SK-N-SH (cell line): ENCODE measurements around the gene CAP2. TPM values are rescaled to one million over a fixed set of nuclear protein-coding genes. Genes with fewer than 3 reads are reported as not detected.
"Not testable (repeated sequence)": the region's sequence is repeated elsewhere in the genome, so short reads cannot be mapped to it uniquely, and the experiment has no call there.

Source experiments
- CTCF ChIA-PET: fragments of 300-600, 350-600 bp; formaldehyde crosslinking; extraction: SDS; loops from one replicate; lab custom pipeline; 2021; lab: Yijun Ruan, JAX
- POLR2A ChIA-PET: fragments of 350-600 bp; sonication (Branson Sonifier 250); formaldehyde crosslinking; extraction: SDS; loops from one replicate; lab custom pipeline; 2020; ENCODE audit warnings: antibody characterized with exemption, inconsistent platforms; lab: Yijun Ruan, JAX
- DNase-seq: peaks from one replicate; pipeline ENCODE4 v3.0.0; 2012
- H2AFZ ChIP-seq: fragments of 200-600 bp; sonication (generic); 2 replicates; pipeline ENCODE4 v1.8.1; 2016; ENCODE audit warnings: antibody characterized with exemption, mild to moderate bottlenecking, low read depth
- H3F3A ChIP-seq: fragments of 200-600 bp; sonication (generic); replicated peaks from 2 replicates; pipeline ENCODE3; 2016; ENCODE audit warnings: antibody characterized with exemption, mild to moderate bottlenecking; ENCODE audit not compliant: insufficient read depth
- H3K27ac ChIP-seq, 2 experiments: fragments of 200-500 bp in 1 of 2; fragments of 200-600 bp in 1 of 2; sonication (Bioruptor generic) in 1 of 2; sonication (generic), shearing (Covaris generic) in 1 of 2; 2 replicates each; pipeline versions ENCODE4 v1.5.1 to v1.6.1; 2014 to 2016; ENCODE audit warnings: low read depth in 2 of 2, inconsistent platforms in 1 of 2, low read length in 1 of 2, mild to moderate bottlenecking in 1 of 2, mixed read lengths in 1 of 2
- H3K27me3 ChIP-seq: fragments of 200-600 bp; sonication (generic), shearing (Covaris generic); 2 replicates; pipeline ENCODE4 v1.6.1; 2016; ENCODE audit warnings: mixed run types; ENCODE audit not compliant: insufficient read depth
- H3K36me3 ChIP-seq, 2 experiments: fragments of 200-500 bp in 1 of 2; fragments of 200-600 bp in 1 of 2; sonication (Bioruptor generic) in 1 of 2; sonication (generic) in 1 of 2; replicated peaks in 1 of 2; 2 replicates each; pipeline versions ENCODE3 to v1.5.1; 2014 to 2016; ENCODE audit warnings: low read length in 1 of 2, mild to moderate bottlenecking in 1 of 2; ENCODE audit not compliant: insufficient read depth in 2 of 2, control insufficient read depth in 1 of 2
- H3K4me1 ChIP-seq, 2 experiments: fragments of 200-500 bp in 1 of 2; fragments of 200-600 bp in 1 of 2; sonication (Bioruptor generic) in 1 of 2; sonication (generic), shearing (Covaris generic) in 1 of 2; 2 replicates each; pipeline versions ENCODE4 v1.5.1 to v1.6.1; 2014 to 2016; ENCODE audit warnings: low read depth in 1 of 2, low read length in 1 of 2, mixed run types in 1 of 2; ENCODE audit not compliant: insufficient read depth in 2 of 2, control insufficient read depth in 1 of 2
- H3K4me2 ChIP-seq: fragments of 200-600 bp; sonication (generic), shearing (Covaris generic); 2 replicates; pipeline ENCODE4 v1.6.1; 2017; ENCODE audit warnings: mixed run types
- H3K4me3 ChIP-seq, 2 experiments: fragments of 200-500 bp in 1 of 2; fragments of 200-600 bp in 1 of 2; sonication (Bioruptor generic) in 1 of 2; sonication (generic), shearing (Covaris generic) in 1 of 2; 2 replicates each; pipeline versions ENCODE4 v1.5.1 to v1.8.1; 2014 to 2016; ENCODE audit warnings: low read depth in 2 of 2, inconsistent platforms in 1 of 2, low read length in 1 of 2, mild to moderate bottlenecking in 1 of 2, mixed read lengths in 1 of 2, moderate library complexity in 1 of 2
- H3K79me2 ChIP-seq: fragments of 200-600 bp; sonication (generic); 2 replicates; pipeline ENCODE4 v1.8.1; 2017; ENCODE audit warnings: mild to moderate bottlenecking; ENCODE audit not compliant: insufficient read depth
- H3K9ac ChIP-seq: fragments of 200-600 bp; sonication (generic); 2 replicates; pipeline ENCODE4 v1.6.1; 2017; ENCODE audit warnings: mixed run types
- H3K9me2 ChIP-seq: fragments of 200-600 bp; sonication (generic); 2 replicates; pipeline ENCODE4 v1.6.1; 2017; ENCODE audit warnings: mixed run types
- H3K9me3 ChIP-seq: fragments of 200-600 bp; sonication (generic); 2 replicates; pipeline ENCODE4 v1.6.1; 2017; ENCODE audit warnings: mixed run types, mild to moderate bottlenecking, moderate library complexity
- H4K20me1 ChIP-seq: fragments of 200-600 bp; sonication (generic); 2 replicates; pipeline ENCODE4 v1.6.1; 2017; ENCODE audit warnings: mild to moderate bottlenecking, mixed run types; ENCODE audit not compliant: insufficient read depth
- CHD2 ChIP-seq: fragments of 150-350 bp; IDR thresholded peaks from 2 replicates; pipeline ENCODE4 v1.6.1; 2018; ENCODE audit warnings: low read length; ENCODE audit not compliant: partially characterized antibody
- ELF1 ChIP-seq: IDR thresholded peaks from 2 replicates; pipeline ENCODE4 v1.4.0; 2012
- EP300 ChIP-seq, 2 experiments: IDR thresholded peaks; 2 replicates each; pipeline versions ENCODE4 v1.4.0 to v1.6.1; 2012; ENCODE audit warnings: borderline replicate concordance in 1 of 2, low read depth in 1 of 2, low read length in 1 of 2
- FOSL2 ChIP-seq: IDR thresholded peaks from 2 replicates; pipeline ENCODE4 v1.4.0; 2012; ENCODE audit warnings: low read depth, mild to moderate bottlenecking, moderate library complexity, borderline replicate concordance
- FOXM1 ChIP-seq: IDR thresholded peaks from 2 replicates; pipeline ENCODE4 v1.4.0; 2012; ENCODE audit warnings: low read depth, mild to moderate bottlenecking
- GATA2 ChIP-seq: sonication (generic); formaldehyde crosslinking; IDR thresholded peaks from 2 replicates; pipeline ENCODE4 v1.5.0; 2020; ENCODE audit warnings: mild to moderate bottlenecking, missing genetic modification reagents
- JUND ChIP-seq: IDR thresholded peaks from 2 replicates; pipeline ENCODE4 v1.4.0; 2012
- MEF2A ChIP-seq: IDR thresholded peaks from 2 replicates; pipeline ENCODE4 v1.4.0; 2012; ENCODE audit warnings: low read depth, borderline replicate concordance
- NFIC ChIP-seq: IDR thresholded peaks from 2 replicates; pipeline ENCODE4 v1.4.0; 2012; ENCODE audit warnings: borderline replicate concordance
- NRF1 ChIP-seq: IDR thresholded peaks from 2 replicates; pipeline ENCODE4 v1.6.1; 2012; ENCODE audit warnings: low read depth, mild to moderate bottlenecking, low read length
- RFX5 ChIP-seq: IDR thresholded peaks from 2 replicates; pipeline ENCODE4 v1.6.1; 2012; ENCODE audit warnings: mild to moderate bottlenecking, improper control_type of control experiment, low read length
- SIN3A ChIP-seq: IDR thresholded peaks from 2 replicates; pipeline ENCODE4 v1.6.1; 2012; ENCODE audit warnings: low read depth, mild to moderate bottlenecking, low read length, moderate library complexity, borderline replicate concordance
- SMC3 ChIP-seq: IDR thresholded peaks from 2 replicates; pipeline ENCODE4 v1.6.1; 2012; ENCODE audit warnings: low read depth, low read length, improper control_type of control experiment
- WGBS: methylation state at CpG from one replicate; pipeline ENCODE4 v1.1.6; 2017; ENCODE audit warnings: low lambda C conversion rate; 5-methylcytosine and 5-hydroxymethylcytosine counted together
- polyA plus RNA-seq, 3 experiments: library from polyadenylated mRNA; depleted of rRNA; stranded (reverse); fragments of >200 nt; gene quantifications; 2 replicates each; pipeline ENCODE4 v1.2.3, GENCODE V29; 2012
- TF ChIP-seq, protein P1 (sequence below): fragments of 150-350 bp; IDR thresholded peaks from 2 replicates; pipeline ENCODE4 v1.6.1; 2016; ENCODE audit warnings: mild to moderate bottlenecking, low read depth, low read length
- TF ChIP-seq, protein P2 (sequence below): IDR thresholded peaks from 2 replicates; pipeline ENCODE4 v1.4.0; 2012; ENCODE audit warnings: low read depth, borderline replicate concordance

The CAP2 gene
- polyA plus RNA-seq, 1 of the 3 experiments (the other 2 are of a cell fraction) = 8.5 TPM

DNA sequence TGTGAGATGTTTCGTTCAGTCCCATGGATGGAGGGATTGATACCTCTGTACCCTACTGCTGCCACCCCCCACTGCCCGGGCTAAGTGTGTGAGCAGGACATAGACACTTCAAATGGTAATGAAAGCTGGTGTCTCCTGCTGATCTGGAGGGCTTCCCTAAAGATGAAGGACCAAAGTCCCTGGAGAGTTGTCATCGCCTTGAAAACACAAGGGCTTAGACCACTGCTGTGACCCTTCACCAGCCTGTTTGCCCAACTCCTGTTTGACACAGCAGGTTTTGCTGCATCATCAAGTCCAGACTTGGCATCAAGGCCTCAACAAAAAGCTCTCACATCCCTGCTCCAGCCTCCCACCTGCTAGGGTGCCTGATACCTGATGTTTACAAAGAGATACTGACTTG is 148.8 kb downstream of the CAP2 start (continued):
- TF ChIP-seq, protein P1, sequence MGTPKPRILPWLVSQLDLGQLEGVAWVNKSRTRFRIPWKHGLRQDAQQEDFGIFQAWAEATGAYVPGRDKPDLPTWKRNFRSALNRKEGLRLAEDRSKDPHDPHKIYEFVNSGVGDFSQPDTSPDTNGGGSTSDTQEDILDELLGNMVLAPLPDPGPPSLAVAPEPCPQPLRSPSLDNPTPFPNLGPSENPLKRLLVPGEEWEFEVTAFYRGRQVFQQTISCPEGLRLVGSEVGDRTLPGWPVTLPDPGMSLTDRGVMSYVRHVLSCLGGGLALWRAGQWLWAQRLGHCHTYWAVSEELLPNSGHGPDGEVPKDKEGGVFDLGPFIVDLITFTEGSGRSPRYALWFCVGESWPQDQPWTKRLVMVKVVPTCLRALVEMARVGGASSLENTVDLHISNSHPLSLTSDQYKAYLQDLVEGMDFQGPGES = no peak
- TF ChIP-seq EP300 (IDR thresholded peaks at IDR 0.05; ENCODE audit: borderline replicate concordance in 1 of 2, low read depth in 1 of 2, low read length in 1 of 2) = no peak
- no peak for TF ChIP-seq ELF1
- TF ChIP-seq MEF2A = no peak
- no peak for TF ChIP-seq CHD2

DNA sequence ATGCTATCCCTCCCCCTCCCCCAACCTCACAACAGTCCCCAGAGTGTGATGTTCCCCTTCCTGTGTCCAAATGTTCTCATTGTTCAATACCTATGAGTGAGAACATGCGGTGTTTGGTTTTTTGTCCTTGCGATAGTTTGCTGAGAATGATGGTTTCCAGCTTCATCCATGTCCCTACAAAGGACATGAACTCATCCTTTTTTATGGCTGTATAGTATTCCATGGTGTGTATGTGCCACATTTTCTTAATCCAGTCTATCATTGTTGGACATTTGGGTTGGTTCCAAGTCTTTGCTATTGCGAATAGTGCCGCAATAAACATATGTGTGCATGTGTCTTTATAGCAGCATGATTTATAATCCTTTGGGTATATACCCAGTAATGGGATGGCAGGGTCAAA is 152.3 kb downstream of the CAP2 start:
- DNase-seq, CTCF ChIA-PET, H3F3A ChIP-seq, H4K20me1 ChIP-seq, H3K4me2 ChIP-seq, H3K4me3 ChIP-seq, POLR2A ChIA-PET, H3K9me3 ChIP-seq, H3K36me3 ChIP-seq, H3K9me2 ChIP-seq, H2AFZ ChIP-seq, H3K4me1 ChIP-seq, H3K27ac ChIP-seq, H3K27me3 ChIP-seq, H3K79me2 ChIP-seq, H3K9ac ChIP-seq: not testable (repeated sequence)
- 94% methylated on average over 4 of the region's 4 CpGs for WGBS

DNA sequence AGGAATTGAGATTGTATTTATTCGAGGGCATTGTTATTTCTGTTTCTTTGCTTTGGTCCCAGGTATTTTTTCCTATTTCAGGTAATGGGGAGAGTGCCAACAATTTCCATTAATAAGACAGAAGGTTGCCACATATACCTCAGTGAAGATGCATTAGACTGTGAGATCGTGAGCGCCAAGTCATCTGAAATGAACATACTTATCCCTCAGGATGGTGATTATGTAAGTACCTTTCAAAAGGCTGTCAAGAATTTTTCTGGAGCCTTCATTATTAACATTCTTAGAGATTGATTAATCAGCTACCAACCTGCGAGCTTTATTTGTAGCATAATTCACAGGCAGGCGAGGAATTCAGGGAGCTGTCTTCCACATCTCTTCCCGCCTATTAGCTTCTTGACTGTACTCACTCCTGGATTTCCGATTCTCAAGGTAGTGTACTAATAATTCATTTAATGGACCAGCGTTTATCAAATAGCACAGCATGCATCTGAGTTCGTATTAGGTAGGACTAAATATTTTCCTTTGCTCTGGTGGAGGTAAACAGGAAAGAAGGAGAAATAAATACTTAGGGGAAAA is 158.1 kb downstream of the CAP2 start:
- CTCF ChIA-PET = no interaction called here
- WGBS = 84% methylated on average over 9 of the region's 9 CpGs
- POLR2A ChIA-PET = no interaction called here

More for the DNA sequence above, 158.1 kb downstream of the CAP2 start:
- H2AFZ ChIP-seq = no peak overlapping the region
- no peaks in the 10 kb centered on the region for H3K4me1 ChIP-seq
- peaks cover 1 to 3% of the 10 kb centered on the region in 2 experiments for H3K36me3 ChIP-seq
- no peaks in the 10 kb centered on the region for H3K9me2 ChIP-seq
- H3K27ac ChIP-seq = no peak overlapping the region
- no peaks in the 10 kb centered on the region for H3F3A ChIP-seq
- no peaks in the 10 kb centered on the region for H4K20me1 ChIP-seq
- H3K9me3 ChIP-seq = no peaks in the 10 kb centered on the region
- H3K4me2 ChIP-seq = no peak overlapping the region
- H3K4me3 ChIP-seq = no peak overlapping the region
- H3K9ac ChIP-seq = no peak overlapping the region
- H3K27me3 ChIP-seq = no peaks in the 10 kb centered on the region
- no peak for DNase-seq
- no peaks in the 10 kb centered on the region for H3K79me2 ChIP-seq
- TF ChIP-seq, protein P2, sequence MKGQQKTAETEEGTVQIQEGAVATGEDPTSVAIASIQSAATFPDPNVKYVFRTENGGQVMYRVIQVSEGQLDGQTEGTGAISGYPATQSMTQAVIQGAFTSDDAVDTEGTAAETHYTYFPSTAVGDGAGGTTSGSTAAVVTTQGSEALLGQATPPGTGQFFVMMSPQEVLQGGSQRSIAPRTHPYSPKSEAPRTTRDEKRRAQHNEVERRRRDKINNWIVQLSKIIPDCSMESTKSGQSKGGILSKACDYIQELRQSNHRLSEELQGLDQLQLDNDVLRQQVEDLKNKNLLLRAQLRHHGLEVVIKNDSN = no peak
- TF ChIP-seq GATA2 (CRISPR knock-in tag) (no peak), RFX5 (no peak), NFIC (no peak), SIN3A (no peak), ELF1 (no peak), FOSL2 (no peak), FOXM1 (no peak), JUND (no peak), NRF1 (no peak), SMC3 (no peak)
